Measurements from ENCODE around the gene PTCD1.
"Not testable (repeated sequence)": the region's sequence is repeated elsewhere in the genome, so short reads cannot be mapped to it uniquely, and the experiment has no call there.

Gene PTCD1

DNA sequence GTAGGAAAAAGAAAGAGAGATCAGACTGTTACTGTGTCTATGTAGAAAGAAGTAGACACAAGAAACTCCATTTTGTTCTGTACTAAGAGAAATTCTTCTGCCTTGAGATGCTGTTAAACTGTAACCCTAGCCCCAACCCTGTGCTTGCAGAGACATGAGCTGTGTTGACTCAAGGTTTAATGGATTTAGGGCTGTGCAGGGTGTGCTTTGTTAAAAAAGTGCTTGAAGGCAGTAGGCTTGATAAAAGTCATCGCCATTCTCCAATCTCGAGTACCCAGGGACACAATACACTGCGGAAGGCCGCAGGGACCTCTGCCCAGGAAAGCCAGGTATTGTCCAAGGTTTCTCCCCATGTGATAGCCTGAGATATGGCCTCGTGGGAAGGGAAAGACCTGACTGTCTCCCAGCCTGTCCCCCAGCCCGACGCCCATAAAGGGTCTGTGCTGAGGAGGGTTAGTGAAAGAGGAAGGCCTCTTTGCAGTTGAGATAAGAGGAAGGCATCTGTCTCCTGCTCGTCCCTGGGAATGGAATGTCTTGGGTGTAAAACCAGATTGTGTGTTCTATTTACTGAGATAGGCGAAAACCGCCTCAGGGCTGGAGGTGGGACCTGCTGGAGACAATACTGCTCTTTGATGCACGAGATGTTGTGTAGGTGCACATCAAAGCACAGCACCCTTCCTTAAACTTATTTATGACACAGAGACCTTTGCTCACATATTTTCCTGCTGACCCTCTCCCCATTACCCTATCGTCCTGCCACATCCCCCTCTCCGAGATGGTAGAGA lies 6.7 kb downstream of the PTCD1 start:
- peaks cover 11% of the 10 kb centered on the region; the same call in 1 of the 2 replicates for H3K36me3 ChIP-seq (ENCODE audit: insufficient read depth, low read length)
- not testable (repeated sequence) for H3K9me3 ChIP-seq (ENCODE audit: control insufficient read depth, insufficient read depth, low read length); H3K9ac ChIP-seq (ENCODE audit: low read depth, low read length); H3K4me1 ChIP-seq (ENCODE audit: insufficient read depth, low read length)

DNA sequence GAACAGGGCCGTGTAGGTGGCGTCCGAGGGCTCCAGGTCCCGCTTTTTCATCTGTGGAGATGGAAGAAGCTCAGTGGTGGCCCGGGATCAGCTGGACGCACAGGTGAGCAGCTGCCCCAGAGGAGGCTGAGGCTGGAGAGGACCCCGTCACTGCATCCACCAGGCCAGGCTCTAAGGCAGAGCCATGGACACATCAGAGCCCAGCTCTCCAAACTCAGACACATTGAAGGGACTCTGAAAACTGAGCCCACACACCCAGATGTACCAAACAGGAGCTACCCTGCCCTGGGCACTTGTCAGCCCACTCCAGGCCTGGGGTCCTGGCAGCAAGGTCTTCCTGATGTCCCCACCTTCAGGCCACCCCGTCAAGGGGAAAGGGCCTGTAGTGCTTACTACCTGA lies 8.8 kb downstream of the PTCD1 start:
- no peaks in the 10 kb centered on the region for H3K4me1 ChIP-seq (ENCODE audit: insufficient read depth, low read length)
- H3K36me3 ChIP-seq (ENCODE audit: insufficient read depth, low read length), result peaks cover 8% of the 10 kb centered on the region; the same call in 1 of the 2 replicates
- H3K9ac ChIP-seq (ENCODE audit: low read depth, low read length), result no peak overlapping the region
- H3K9me3 ChIP-seq (ENCODE audit: control insufficient read depth, insufficient read depth, low read length), result no peaks in the 10 kb centered on the region

DNA sequence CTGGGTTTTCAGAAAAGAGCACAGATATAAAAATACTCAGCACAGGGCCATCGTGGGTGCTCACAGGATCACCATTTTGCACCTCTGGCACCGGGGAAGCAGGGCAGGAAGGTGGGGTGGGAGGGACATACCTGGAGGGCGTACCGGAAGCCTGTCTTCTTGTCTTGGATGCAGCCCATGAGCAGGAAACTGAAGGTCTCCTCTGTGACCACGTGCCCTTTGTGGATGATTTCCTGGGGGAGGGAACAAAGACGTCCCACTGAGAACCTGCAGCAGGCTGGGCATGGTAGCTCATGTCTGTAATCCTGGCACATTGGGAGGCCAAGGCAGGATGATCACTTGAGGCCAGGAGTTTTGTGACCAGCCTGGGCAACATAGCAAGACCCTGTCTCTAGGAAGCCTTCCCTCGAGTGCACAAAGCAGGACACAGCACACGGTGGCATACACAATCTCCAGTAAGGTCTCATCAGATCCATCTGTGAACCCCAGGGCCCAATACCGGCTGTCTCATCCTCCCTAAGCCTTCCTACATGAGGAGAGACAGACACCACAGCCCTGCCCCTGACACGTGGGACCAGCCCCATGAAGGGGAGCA lies 9.5 kb downstream of the PTCD1 start:
- Histone ChIP-seq H3K9ac (ENCODE audit: low read depth, low read length) (no peak overlapping the region), H3K36me3 (ENCODE audit: insufficient read depth, low read length) (peaks cover 5% of the 10 kb centered on the region), H3K9me3 (ENCODE audit: control insufficient read depth, insufficient read depth, low read length) (no peaks in the 10 kb centered on the region), H3K4me1 (ENCODE audit: insufficient read depth, low read length) (no peaks in the 10 kb centered on the region)

DNA sequence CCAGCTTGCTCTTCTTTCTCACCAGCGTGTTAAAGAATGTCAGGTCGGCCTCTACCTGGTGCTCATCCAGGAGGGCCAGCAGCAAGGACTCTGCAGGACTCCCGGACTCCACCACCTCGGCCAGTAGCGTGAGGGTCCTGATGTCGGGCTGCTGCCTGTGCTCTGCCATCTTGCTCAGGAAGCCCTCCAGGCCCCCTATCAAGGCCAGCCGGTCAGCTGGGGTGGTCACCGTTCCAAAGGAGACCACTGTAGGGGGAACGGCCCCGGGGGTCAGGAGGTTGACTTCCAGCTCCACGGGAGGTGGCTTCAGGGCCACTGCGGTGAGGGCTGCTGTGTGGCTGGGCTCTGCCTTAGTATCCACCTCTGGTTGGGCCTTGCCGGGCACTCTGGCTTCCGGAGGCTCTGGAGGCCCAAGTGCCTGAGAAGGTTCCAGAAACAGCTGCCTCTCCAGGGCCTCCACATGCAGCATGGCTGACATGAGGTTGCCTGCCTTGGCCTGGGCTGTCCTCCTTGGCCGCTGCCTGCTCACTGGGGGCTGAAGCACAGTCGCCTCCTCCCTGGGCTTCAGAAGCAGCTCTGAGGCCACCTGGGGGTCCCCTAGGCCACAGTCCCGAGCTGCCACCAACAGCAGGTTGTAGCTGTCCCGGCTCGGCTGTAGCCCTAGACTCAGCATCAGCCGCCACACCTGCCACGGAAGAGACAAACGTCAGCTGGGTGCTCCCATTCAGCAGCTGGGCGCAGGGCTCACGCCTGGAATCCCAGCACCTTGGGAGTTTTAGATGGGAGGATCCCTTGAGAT lies 13.5 kb downstream of the PTCD1 start:
- Histone ChIP-seq H3K36me3 (ENCODE audit: insufficient read depth, low read length) (peaks cover 6% of the 10 kb centered on the region), H3K9ac (ENCODE audit: low read depth, low read length) (no peak overlapping the region), H3K9me3 (ENCODE audit: control insufficient read depth, insufficient read depth, low read length) (no peaks in the 10 kb centered on the region), H3K4me1 (ENCODE audit: insufficient read depth, low read length) (no peaks in the 10 kb centered on the region)

DNA sequence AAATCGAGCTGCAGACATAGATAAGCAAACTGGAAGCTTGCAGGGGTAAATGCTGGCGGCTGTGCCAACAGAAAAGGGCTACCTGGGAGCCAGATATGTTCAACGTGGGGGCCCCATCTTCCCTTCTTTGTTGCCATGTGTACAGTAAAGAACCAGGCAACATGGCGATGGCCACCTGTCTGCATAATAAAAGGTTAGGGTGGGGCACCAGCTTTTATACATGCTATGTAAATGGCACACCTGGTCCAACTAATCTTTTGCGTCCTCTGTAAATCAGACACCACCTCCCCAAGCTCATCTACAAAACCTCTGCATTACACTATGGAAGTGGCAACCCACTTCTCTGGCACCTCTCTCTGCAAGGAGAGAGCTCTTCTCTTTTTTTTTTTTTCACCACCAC lies 16.0 kb downstream of the PTCD1 start:
- Histone ChIP-seq H3K36me3 (ENCODE audit: insufficient read depth, low read length) (peaks cover 17% of the 10 kb centered on the region), H3K9ac (ENCODE audit: low read depth, low read length) (no peak overlapping the region), H3K4me1 (ENCODE audit: insufficient read depth, low read length) (no peaks in the 10 kb centered on the region), H3K9me3 (ENCODE audit: control insufficient read depth, insufficient read depth, low read length) (no peaks in the 10 kb centered on the region)

DNA sequence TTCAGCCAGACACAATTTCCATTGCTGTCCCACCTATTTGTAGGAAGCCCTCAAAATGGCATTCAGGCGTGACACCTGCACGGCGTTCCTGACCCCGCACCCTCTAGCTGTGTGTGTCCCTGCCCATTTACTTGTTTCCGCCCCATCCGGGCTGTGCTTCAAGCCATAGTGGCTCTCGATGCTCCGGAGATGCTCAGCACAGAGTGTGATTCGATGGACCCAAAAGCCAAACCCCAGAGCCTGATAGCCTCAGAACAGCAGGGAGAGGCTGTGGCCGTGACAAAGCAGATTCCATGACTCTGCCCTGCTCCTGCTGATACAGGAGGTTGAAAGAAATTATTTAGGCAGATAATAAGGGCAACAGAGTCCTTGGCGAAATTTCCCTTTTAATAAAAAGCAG lies 16.4 kb downstream of the PTCD1 start:
- no peaks in the 10 kb centered on the region for H3K9me3 ChIP-seq (ENCODE audit: control insufficient read depth, insufficient read depth, low read length)
- no peak overlapping the region for H3K9ac ChIP-seq (ENCODE audit: low read depth, low read length)
- peaks cover 21% of the 10 kb centered on the region for H3K36me3 ChIP-seq (ENCODE audit: insufficient read depth, low read length)
- H3K4me1 ChIP-seq (ENCODE audit: insufficient read depth, low read length), result no peaks in the 10 kb centered on the region

DNA sequence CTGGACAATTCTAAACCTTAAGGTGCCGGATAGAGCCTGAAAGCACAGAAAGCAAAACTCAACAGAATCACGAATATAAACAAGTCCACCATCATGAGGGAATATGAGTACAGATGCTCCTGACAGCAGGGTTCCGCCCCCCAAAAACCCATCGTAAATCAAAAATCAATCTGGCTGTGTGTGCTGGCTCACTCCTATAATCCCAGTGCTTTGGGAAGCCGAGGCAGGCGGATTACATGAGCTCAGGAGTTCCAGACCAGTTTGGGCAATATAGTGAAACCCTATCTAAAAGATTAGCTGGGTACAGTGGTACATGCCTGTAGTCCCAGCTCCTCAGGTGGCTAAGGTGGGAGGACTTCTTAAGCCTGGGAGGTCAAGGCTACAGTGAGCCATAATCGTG lies 17.6 kb downstream of the PTCD1 start:
- no peaks in the 10 kb centered on the region for H3K9me3 ChIP-seq (ENCODE audit: control insufficient read depth, insufficient read depth, low read length)
- H3K4me1 ChIP-seq (ENCODE audit: insufficient read depth, low read length), result no peaks in the 10 kb centered on the region
- H3K9ac ChIP-seq (ENCODE audit: low read depth, low read length), result no peak overlapping the region
- peaks cover 30% of the 10 kb centered on the region for H3K36me3 ChIP-seq (ENCODE audit: insufficient read depth, low read length)

DNA sequence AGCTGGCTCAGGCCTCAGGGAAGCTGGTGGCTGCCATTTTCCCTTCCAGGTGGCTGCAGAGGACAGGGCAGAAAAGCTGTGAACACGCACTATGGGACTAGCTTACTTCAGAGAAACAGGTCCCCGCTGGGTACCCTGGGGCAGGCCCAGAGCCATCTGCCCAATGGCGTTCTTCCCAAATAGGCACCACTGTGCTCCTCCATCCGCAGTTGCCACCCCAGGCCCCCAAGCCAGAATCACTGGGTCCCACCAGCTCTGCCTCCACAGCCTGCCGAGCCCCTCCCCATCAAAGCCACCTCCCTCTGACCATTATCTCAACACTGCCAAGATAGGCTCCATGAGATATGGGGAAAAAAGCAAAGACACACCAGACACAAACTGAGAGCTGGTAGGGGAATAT lies 18.4 kb downstream of the PTCD1 start:
- H3K4me1 ChIP-seq (ENCODE audit: insufficient read depth, low read length), result no peaks in the 10 kb centered on the region
- no peaks in the 10 kb centered on the region for H3K9me3 ChIP-seq (ENCODE audit: control insufficient read depth, insufficient read depth, low read length)
- peaks cover 32% of the 10 kb centered on the region for H3K36me3 ChIP-seq (ENCODE audit: insufficient read depth, low read length)
- H3K9ac ChIP-seq (ENCODE audit: low read depth, low read length), result no peak overlapping the region

DNA sequence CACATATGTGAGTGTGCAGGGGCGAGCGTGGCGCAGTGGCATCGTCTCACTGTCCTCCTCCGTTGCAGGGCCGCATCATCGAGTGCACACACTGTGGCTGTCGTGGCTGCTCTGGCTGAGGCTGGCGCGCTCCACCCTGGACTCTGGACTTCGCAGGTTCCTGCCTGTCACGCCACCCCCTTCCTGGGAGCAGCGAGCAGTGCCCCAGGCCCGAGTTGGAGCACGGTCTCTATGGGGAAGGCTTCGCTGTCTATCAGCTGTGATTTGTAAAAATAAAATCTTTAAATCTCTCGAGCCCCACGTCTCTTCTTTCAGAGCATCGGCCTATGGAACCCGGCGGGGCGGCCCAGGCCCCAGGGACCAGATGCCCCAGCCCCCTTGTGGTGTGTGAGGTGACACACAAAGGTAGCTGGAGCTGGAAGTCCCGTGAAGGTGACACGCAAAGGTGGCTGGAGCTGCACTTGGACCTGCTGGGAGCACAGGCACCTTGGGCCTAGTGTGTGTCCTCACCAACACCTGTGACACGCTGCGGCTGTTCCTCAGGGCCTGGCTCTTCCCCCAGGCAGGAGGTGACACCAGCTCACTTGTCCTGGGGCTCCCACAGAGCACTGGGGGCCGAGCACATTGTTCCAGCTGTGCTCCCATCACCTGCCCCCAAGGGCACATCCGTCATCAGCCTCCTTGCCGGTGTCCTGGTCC lies 19.1 kb downstream of the PTCD1 start:
- no peak overlapping the region for H3K9ac ChIP-seq (ENCODE audit: low read depth, low read length)
- H3K9me3 ChIP-seq (ENCODE audit: control insufficient read depth, insufficient read depth, low read length), result no peaks in the 10 kb centered on the region
- no peaks in the 10 kb centered on the region for H3K4me1 ChIP-seq (ENCODE audit: insufficient read depth, low read length)
- peaks cover 36% of the 10 kb centered on the region for H3K36me3 ChIP-seq (ENCODE audit: insufficient read depth, low read length)

DNA sequence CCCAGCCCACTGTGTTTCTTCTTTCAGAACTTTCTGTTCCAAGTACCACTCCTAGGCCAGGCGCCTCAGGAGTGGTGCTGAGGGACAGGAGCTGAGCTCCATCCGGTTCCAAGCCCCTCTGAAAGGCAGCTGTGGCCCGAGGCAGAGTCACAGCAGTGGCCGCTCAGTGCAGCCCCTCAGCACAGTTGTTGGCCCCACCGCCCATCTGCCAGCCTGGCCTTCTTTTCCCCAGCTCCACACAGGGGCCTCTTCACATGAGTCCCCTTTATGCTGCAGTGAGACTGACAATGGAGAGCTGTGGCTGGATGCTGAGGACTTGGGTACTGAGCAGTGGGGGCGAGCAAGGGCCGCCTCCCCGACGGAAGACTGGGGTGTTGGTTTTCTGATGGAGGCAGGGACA lies 20.3 kb downstream of the PTCD1 start:
- Histone ChIP-seq H3K9me3 (ENCODE audit: control insufficient read depth, insufficient read depth, low read length) (no peaks in the 10 kb centered on the region), H3K4me1 (ENCODE audit: insufficient read depth, low read length) (no peaks in the 10 kb centered on the region), H3K9ac (ENCODE audit: low read depth, low read length) (no peak overlapping the region), H3K36me3 (ENCODE audit: insufficient read depth, low read length) (peaks cover 37% of the 10 kb centered on the region)

DNA sequence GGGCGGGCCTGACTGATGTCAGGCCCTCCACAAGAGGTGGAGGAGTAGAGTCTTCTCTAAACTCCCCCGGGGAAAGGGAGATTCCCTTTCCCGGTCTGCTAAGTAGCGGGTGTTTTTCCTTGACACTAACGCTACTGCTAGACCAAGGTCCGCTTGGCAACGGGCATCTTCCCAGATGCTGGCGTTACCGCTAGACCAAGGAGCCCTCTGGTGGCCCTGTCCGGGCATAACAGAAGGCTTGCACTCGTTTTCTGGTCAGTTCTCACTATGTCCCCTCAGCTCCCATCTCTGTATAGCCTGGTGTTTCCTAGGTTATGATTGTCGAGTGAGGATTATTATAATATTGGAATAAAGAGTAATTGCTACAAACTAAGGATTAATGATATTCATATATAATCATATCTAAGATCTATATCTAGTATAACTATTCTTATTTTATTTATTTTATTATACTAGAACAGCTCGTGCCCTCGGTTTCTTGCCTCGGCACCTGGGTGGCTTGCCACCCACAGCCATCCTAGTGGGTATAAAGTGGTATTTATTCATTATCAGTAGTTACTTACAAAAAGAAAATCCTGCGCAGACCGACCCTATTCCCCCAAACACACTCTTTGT lies 23.0 kb downstream of the PTCD1 start:
- peaks cover 47% of the 10 kb centered on the region for H3K36me3 ChIP-seq (ENCODE audit: insufficient read depth, low read length)
- H3K4me1 ChIP-seq (ENCODE audit: insufficient read depth, low read length); H3K9me3 ChIP-seq (ENCODE audit: control insufficient read depth, insufficient read depth, low read length); H3K9ac ChIP-seq (ENCODE audit: low read depth, low read length): not testable (repeated sequence)

DNA sequence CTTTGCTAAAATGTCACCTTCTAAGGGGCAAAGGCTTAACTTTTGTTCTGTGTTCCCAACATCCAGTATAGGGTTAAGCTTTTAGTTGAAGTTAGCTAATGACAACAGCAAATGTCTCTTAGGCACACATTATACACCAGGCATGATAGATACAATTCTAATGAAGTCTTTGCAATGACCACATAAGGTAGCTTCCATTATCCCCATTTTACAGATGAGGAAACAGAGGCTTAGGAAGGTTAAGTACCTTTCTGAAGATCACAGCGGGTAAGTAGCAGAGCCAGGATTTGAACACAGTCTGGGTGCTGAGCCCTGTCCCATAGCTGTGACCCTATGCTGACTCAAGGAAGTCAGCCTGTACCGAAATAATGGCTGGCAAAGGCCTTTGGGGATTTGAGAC lies 28.0 kb downstream of the PTCD1 start:
- H3K9ac ChIP-seq (ENCODE audit: low read depth, low read length), result no peak overlapping the region; the same call in 1 of the 2 replicates

DNA sequence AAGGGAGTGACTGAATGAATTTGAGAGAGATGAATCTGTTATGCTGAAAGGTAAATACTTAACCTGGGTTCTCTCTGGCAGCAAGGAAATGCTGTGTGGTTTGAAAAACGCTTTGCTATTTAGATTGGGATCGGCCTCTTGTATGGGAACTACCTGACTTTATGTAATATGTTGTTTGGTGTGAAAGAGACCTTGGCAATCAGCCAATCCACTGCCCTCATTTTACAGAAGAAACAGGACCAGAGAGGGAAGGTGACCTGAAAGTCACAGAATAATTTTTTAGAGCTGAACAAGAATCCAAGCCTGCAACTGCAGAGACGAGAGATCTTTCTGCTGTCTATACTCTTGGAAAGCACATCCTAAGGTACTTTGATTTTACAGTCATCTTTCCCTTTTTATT lies 28.8 kb downstream of the PTCD1 start:
- Histone ChIP-seq H3K9ac (ENCODE audit: low read depth, low read length) (peak overlapping the region; percentile 86), H3K9me3 (ENCODE audit: control insufficient read depth, insufficient read depth, low read length) (no peaks in the 10 kb centered on the region), H3K4me1 (ENCODE audit: insufficient read depth, low read length) (peaks cover 10% of the 10 kb centered on the region; the same call in 1 of the 2 replicates), H3K36me3 (ENCODE audit: insufficient read depth, low read length) (peaks cover 21% of the 10 kb centered on the region)

More for the DNA sequence above, 28.0 kb downstream of the PTCD1 start:
- Histone ChIP-seq H3K4me1 (ENCODE audit: insufficient read depth, low read length) (peaks cover 10% of the 10 kb centered on the region; the same call in 1 of the 2 replicates), H3K36me3 (ENCODE audit: insufficient read depth, low read length) (peaks cover 22% of the 10 kb centered on the region), H3K9me3 (ENCODE audit: control insufficient read depth, insufficient read depth, low read length) (no peaks in the 10 kb centered on the region)

DNA sequence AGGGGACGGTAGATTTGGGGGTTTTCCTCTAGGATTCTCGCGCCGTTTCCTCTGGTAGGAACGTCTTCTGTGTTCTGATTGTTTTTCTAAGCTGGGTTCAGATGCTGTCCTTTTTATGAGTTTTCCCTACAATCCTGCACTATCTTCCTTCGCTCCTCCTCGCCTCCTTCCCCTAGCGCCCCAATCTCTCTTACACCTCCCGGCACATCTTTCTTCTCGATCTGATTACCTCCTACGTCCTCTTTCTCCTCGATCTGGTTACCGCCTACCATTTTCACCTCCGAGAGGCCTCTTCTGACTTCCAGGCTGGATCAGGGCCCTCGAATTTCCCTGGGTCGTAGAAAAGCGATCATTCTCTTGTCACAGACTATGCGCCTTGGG lies 29.4 kb downstream of the PTCD1 start:
- Histone ChIP-seq H3K4me1 (ENCODE audit: insufficient read depth, low read length) (peaks cover 10% of the 10 kb centered on the region; the same call in 1 of the 2 replicates), H3K9me3 (ENCODE audit: control insufficient read depth, insufficient read depth, low read length) (no peaks in the 10 kb centered on the region), H3K36me3 (ENCODE audit: insufficient read depth, low read length) (peaks cover 19% of the 10 kb centered on the region)

More for the DNA sequence above, 29.4 kb downstream of the PTCD1 start:
- peak overlapping the region; percentile 86 for H3K9ac ChIP-seq (ENCODE audit: low read depth, low read length)
